NCI-H345 treated with DMSO at 0.1 percent for 48 hours (cell line): Measurements from ENCODE around the gene FOSL2.

ENCODE experiments used
- DNase-seq: peaks from one replicate; lab custom pipeline; 2025; ENCODE audit not compliant: unreplicated experiment; lab: John Stamatoyannopoulos, UW

Gene FOSL2

GRCh38 chr2:28374331-28374730, 18.3 kb upstream of the FOSL2 start:
- no peak for DNase-seq

- no peak for DNase-seq
Measured at GRCh38 chr2:28375236-28375635, 17.4 kb upstream of the FOSL2 start.

- no peak for DNase-seq
Measured at GRCh38 chr2:28375742-28376631, 16.7 kb upstream of the FOSL2 start.

GRCh38 chr2:28377195-28377816, 15.4 kb upstream of the FOSL2 start:
- DNase-seq, result no peak

- DNase-seq, result peak; percentile 8
Measured at GRCh38 chr2:28377984-28378678, 14.5 kb upstream of the FOSL2 start.

GRCh38 chr2:28378679-28379584, 13.7 kb upstream of the FOSL2 start:
- no peak for DNase-seq

- DNase-seq, result no peak
Measured at GRCh38 chr2:28380219-28380618, 12.4 kb upstream of the FOSL2 start.

GRCh38 chr2:28381225-28382180, 11.2 kb upstream of the FOSL2 start:
- DNase-seq, result no peak

- no peak for DNase-seq
Measured at GRCh38 chr2:28382755-28383154, 9.9 kb upstream of the FOSL2 start.

GRCh38 chr2:28387082-28387960, 5.3 kb upstream of the FOSL2 start:
- no peak for DNase-seq

- no peak for DNase-seq
Measured at GRCh38 chr2:28389399-28390240, 3.0 kb upstream of the FOSL2 start.

GRCh38 chr2:28390241-28390745, 2.4 kb upstream of the FOSL2 start:
- DNase-seq, result peak; percentile 66

- peak; percentile 44 for DNase-seq
Measured at GRCh38 chr2:28390746-28391563, 1.7 kb upstream of the FOSL2 start.

- peak; percentile 72 for DNase-seq
Measured at GRCh38 chr2:28391564-28392296, 928 bp upstream of the FOSL2 start.

- peak; percentile 35 for DNase-seq
Measured at GRCh38 chr2:28393114-28393836, 617 bp downstream of the FOSL2 start.
